Activated T-helper 1 cell treated with anti-CD3 and anti-CD28 coated beads, Interleukin-12 subunit alpha, Interleukin-12 subunit beta, Interleukin-2, Interleukin-4 antibody, amounts not matched to agents 30 ng/mL and 10 ng/mL and 1 ng/mL, durations not matched to agents 14 hours and 24 hours and 36 hours (primary cell): ENCODE data around the gene SLC9B1. TPM values are rescaled to one million over a fixed set of nuclear protein-coding genes. Genes with fewer than 3 reads are reported as not detected.

Experiments used
- DNase-seq: peaks from one replicate; pipeline ENCODE4 v3.0.0; 2021; ENCODE audit warnings: low spot score
- H3K27ac Mint-ChIP-seq: one replicate; pipeline ENCODE4 v1.8.0; 2021; ENCODE audit warnings: mild to moderate bottlenecking, mixed read lengths
- H3K27me3 Mint-ChIP-seq: one replicate; pipeline ENCODE4 v1.8.0; 2022; ENCODE audit warnings: mild to moderate bottlenecking, moderate library complexity, mixed read lengths; ENCODE audit not compliant: insufficient read depth
- H3K36me3 Mint-ChIP-seq: one replicate; pipeline ENCODE4 v1.8.0; 2021; ENCODE audit warnings: low read depth, mixed read lengths
- H3K4me1 Mint-ChIP-seq: one replicate; pipeline ENCODE4 v1.8.0; 2021; ENCODE audit warnings: low read depth, mixed read lengths
- H3K4me3 Mint-ChIP-seq: one replicate; pipeline ENCODE4 v1.8.0; 2021; ENCODE audit warnings: mild to moderate bottlenecking, moderate library complexity, mixed read lengths
- H3K9me3 Mint-ChIP-seq: one replicate; pipeline ENCODE4 v1.8.0; 2021; ENCODE audit warnings: mixed read lengths
- intact Hi-C: fragments of 100-400 bp; cut with micrococcal nuclease; formaldehyde crosslinking; loops from one replicate; pipeline ENCODE4 v1.15.1; 2024
- total RNA-seq: library from RNA; stranded (reverse); gene quantifications from 2 replicates; pipeline ENCODE4 v1.2.3, GENCODE V29; 2022

Gene SLC9B1
- 0.51 and 0.52 TPM in 2 replicates for total RNA-seq

- Mint-ChIP-seq H3K36me3 (peaks cover 5% of the 10 kb centered on the region), H3K27me3 (no peaks in the 10 kb centered on the region), H3K9me3 (no peaks in the 10 kb centered on the region), H3K4me3 (peak within 1 kb of the TSS; percentile 90), H3K27ac (peak within 1 kb of the TSS; percentile 96), H3K4me1 (peaks cover 25% of the 10 kb centered on the region)
- DNase-seq, result peak; percentile 93
- intact Hi-C loops, result loop anchor here (1.0 to 5.0 kb wide), 9 partner anchors 57 to 674 kb away; partner anchors contain the start of genes BDH2, MANBA, NFKB1 and SLC39A8
Measured at GRCh38 chr4:103019308-103020124, at the start of gene SLC9B1. Gene SLC9B1, minus strand, starts transcription at chr4:103019705. Its CDS starts 27,994 bp downstream, at chr4:102991711.

- Mint-ChIP-seq H3K36me3 (peaks cover 42% of the 10 kb centered on the region), H3K4me1 (peaks cover 30% of the 10 kb centered on the region), H3K27me3 (no peaks in the 10 kb centered on the region), H3K4me3 (no peak overlapping the region), H3K27ac (no peak overlapping the region), H3K9me3 (no peaks in the 10 kb centered on the region)
- intact Hi-C loops, result loop anchor here (1.0 kb wide), 1 partner anchor 8 kb away; the partner anchor contains the start of gene SLC9B2
- DNase-seq, result no peak
Measured at GRCh38 chr4:103067841-103068547, 48.5 kb upstream of the SLC9B1 start.

GRCh38 chr4:103060453-103061148, 41.1 kb upstream of the SLC9B1 start:
- no peak for DNase-seq
- Mint-ChIP-seq H3K27me3 (no peaks in the 10 kb centered on the region), H3K9me3 (no peaks in the 10 kb centered on the region), H3K27ac (no peak overlapping the region), H3K4me1 (peaks cover 6% of the 10 kb centered on the region), H3K36me3 (peaks cover 36% of the 10 kb centered on the region), H3K4me3 (no peak overlapping the region)
- intact Hi-C loops, result no loop called here

- no peak overlapping the region for H3K4me3 Mint-ChIP-seq
- no peaks in the 10 kb centered on the region for H3K27me3 Mint-ChIP-seq
- H3K27ac Mint-ChIP-seq, result no peak overlapping the region
- peaks cover 13% of the 10 kb centered on the region for H3K36me3 Mint-ChIP-seq
- H3K9me3 Mint-ChIP-seq, result no peaks in the 10 kb centered on the region
- peaks cover 14% of the 10 kb centered on the region for H3K4me1 Mint-ChIP-seq
- intact Hi-C loops, result no loop called here
- no peak for DNase-seq
Measured at GRCh38 chr4:103054030-103054429, 34.5 kb upstream of the SLC9B1 start.

- peaks cover 14% of the 10 kb centered on the region for H3K4me1 Mint-ChIP-seq
- DNase-seq, result no peak
- H3K27ac Mint-ChIP-seq, result no peak overlapping the region
- intact Hi-C loops, result no loop called here
- no peaks in the 10 kb centered on the region for H3K9me3 Mint-ChIP-seq
- H3K4me3 Mint-ChIP-seq, result no peak overlapping the region
- H3K36me3 Mint-ChIP-seq, result peaks cover 16% of the 10 kb centered on the region
- no peaks in the 10 kb centered on the region for H3K27me3 Mint-ChIP-seq
Measured at GRCh38 chr4:103052779-103053178, 33.3 kb upstream of the SLC9B1 start.

GRCh38 chr4:103052145-103052544, 32.6 kb upstream of the SLC9B1 start:
- intact Hi-C loops, result no loop called here
- DNase-seq, result no peak
- H3K4me1 Mint-ChIP-seq, result peaks cover 14% of the 10 kb centered on the region
- no peaks in the 10 kb centered on the region for H3K27me3 Mint-ChIP-seq
- H3K4me3 Mint-ChIP-seq, result no peak overlapping the region
- peaks cover 19% of the 10 kb centered on the region for H3K36me3 Mint-ChIP-seq
- no peaks in the 10 kb centered on the region for H3K9me3 Mint-ChIP-seq
- no peak overlapping the region for H3K27ac Mint-ChIP-seq

- DNase-seq, result no peak
- no peaks in the 10 kb centered on the region for H3K27me3 Mint-ChIP-seq
- peaks cover 23% of the 10 kb centered on the region for H3K4me1 Mint-ChIP-seq
- H3K9me3 Mint-ChIP-seq, result no peaks in the 10 kb centered on the region
- H3K27ac Mint-ChIP-seq, result peak overlapping the region; percentile 89
- intact Hi-C loops, result no loop called here
- peaks cover 26% of the 10 kb centered on the region for H3K36me3 Mint-ChIP-seq
- H3K4me3 Mint-ChIP-seq, result no peak overlapping the region
Measured at GRCh38 chr4:103050736-103051436, 31.4 kb upstream of the SLC9B1 start.

- Mint-ChIP-seq H3K27ac (no peak overlapping the region), H3K9me3 (no peaks in the 10 kb centered on the region), H3K4me1 (peaks cover 19% of the 10 kb centered on the region), H3K4me3 (no peak overlapping the region), H3K27me3 (no peaks in the 10 kb centered on the region), H3K36me3 (peaks cover 39% of the 10 kb centered on the region)
- intact Hi-C loops, result loop anchor here (1.0 to 2.0 kb wide), 3 partner anchors 30 to 52 kb away; partner anchors contain the start of genes BDH2 and SLC9B2
- peak; percentile 20 for DNase-seq
Measured at GRCh38 chr4:103046416-103047290, 27.1 kb upstream of the SLC9B1 start.

- intact Hi-C loops, result no loop called here
- Mint-ChIP-seq H3K9me3 (no peaks in the 10 kb centered on the region), H3K36me3 (peaks cover 37% of the 10 kb centered on the region), H3K27me3 (no peaks in the 10 kb centered on the region), H3K27ac (no peak overlapping the region), H3K4me1 (peaks cover 8% of the 10 kb centered on the region), H3K4me3 (no peak overlapping the region)
- no peak for DNase-seq
Measured at GRCh38 chr4:103044183-103044582, 24.7 kb upstream of the SLC9B1 start.

GRCh38 chr4:103036169-103036568, 16.7 kb upstream of the SLC9B1 start:
- H3K4me3 Mint-ChIP-seq, result no peak overlapping the region
- no peaks in the 10 kb centered on the region for H3K27me3 Mint-ChIP-seq
- peaks cover 19% of the 10 kb centered on the region for H3K4me1 Mint-ChIP-seq
- intact Hi-C loops, result no loop called here
- no peak overlapping the region for H3K27ac Mint-ChIP-seq
- H3K9me3 Mint-ChIP-seq, result no peaks in the 10 kb centered on the region
- H3K36me3 Mint-ChIP-seq, result peaks cover 21% of the 10 kb centered on the region
- DNase-seq, result no peak

- H3K4me3 Mint-ChIP-seq, result no peak overlapping the region
- peaks cover 35% of the 10 kb centered on the region for H3K36me3 Mint-ChIP-seq
- H3K9me3 Mint-ChIP-seq, result no peaks in the 10 kb centered on the region
- H3K27ac Mint-ChIP-seq, result no peak overlapping the region
- intact Hi-C loops, result no loop called here
- H3K27me3 Mint-ChIP-seq, result no peaks in the 10 kb centered on the region
- DNase-seq, result no peak
- peaks cover 19% of the 10 kb centered on the region for H3K4me1 Mint-ChIP-seq
Measured at GRCh38 chr4:103032574-103032973, 13.1 kb upstream of the SLC9B1 start.
